Stimulated activated naive CD8-positive, alpha-beta T cell treated with anti-CD3 and anti-CD28 coated beads, Interleukin-15, Interleukin-2, amounts not matched to agents 100 ng/mL and 50 ng/mL, for 24 hours (primary cell): Measurements from ENCODE around the gene IMP4.
"Not testable (repeated sequence)": the region's sequence is repeated elsewhere in the genome, so short reads cannot be mapped to it uniquely, and the experiment has no call there.

Experiments
- H3K27ac Mint-ChIP-seq: one replicate; pipeline ENCODE4 v1.8.0; 2021; ENCODE audit warnings: mild to moderate bottlenecking, mixed read lengths
- H3K27me3 Mint-ChIP-seq: one replicate; pipeline ENCODE4 v1.8.0; 2021; ENCODE audit warnings: mixed read lengths
- H3K36me3 Mint-ChIP-seq: one replicate; pipeline ENCODE4 v1.8.0; 2021; ENCODE audit warnings: low read depth, mixed read lengths
- H3K4me1 Mint-ChIP-seq: one replicate; pipeline ENCODE4 v1.8.0; 2021; ENCODE audit warnings: low read depth, mixed read lengths
- H3K4me3 Mint-ChIP-seq: one replicate; pipeline ENCODE4 v1.8.0; 2021; ENCODE audit warnings: mild to moderate bottlenecking, mixed read lengths
- H3K9me3 Mint-ChIP-seq: one replicate; pipeline ENCODE4 v1.8.0; 2021; ENCODE audit warnings: mixed read lengths

Gene IMP4

DNA sequence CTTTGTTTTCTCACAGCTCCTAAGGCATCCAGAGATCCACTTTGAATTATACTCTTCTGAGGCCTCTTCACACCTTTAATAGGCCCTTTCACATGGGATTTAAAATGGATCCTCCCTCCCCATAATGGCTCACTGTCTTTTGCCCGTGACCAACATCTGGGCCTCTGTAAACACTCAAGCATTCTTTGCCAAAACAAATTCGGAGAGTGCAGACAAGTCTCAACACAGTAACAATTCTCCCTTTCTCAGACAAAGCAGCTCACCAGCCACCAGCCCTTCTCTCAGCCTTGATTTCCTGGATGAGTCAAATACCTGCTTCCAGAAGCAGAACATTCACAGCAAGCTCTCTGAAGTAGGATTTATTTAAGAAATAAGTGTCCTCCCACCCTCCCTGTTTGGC lies 14.0 kb upstream of the IMP4 start:
- peaks cover 49% of the 10 kb centered on the region for H3K27me3 Mint-ChIP-seq

DNA sequence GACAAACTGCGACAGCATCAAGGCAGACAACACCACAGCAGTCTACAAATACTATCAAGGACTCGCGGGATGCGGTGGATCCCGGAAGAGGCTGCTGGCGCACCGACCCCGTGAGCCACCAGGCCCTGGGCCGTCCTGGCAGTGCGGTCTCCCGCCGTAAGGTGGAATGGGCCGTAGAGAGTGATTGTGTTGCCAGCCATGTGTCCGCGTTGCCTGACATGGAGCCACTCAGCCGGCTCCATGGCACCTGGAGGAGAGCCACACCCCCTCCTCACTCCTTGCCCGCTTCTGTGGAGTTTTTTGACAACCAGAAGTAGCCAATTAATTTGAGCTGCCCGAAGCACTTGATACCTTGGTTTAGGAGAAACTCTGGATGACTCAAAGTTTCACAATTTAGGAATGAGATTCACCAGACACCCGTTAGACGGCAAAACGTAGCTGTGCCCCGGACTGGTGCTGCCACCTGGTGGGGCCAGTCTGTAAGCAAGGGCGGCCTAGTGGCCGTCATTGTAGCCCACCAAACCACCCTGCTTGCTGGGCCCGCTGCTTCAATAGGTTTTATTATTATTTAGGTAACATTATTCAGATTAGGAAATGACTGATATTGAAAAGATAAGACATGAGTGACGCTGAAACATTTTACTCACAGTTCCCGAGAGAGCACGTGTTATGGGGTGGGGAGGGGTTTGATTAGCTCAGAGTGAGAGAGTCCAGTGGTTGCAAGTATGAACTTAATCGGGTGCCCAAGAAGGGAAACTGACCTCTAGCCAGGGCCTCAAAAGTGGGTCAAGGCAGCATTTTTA lies 10.2 kb upstream of the IMP4 start:
- Mint-ChIP-seq H3K27me3 (peaks cover 31% of the 10 kb centered on the region), H3K4me3 (peak overlapping the region; percentile 39), H3K4me1 (peaks cover 5% of the 10 kb centered on the region), H3K9me3 (no peaks in the 10 kb centered on the region), H3K36me3 (no peaks in the 10 kb centered on the region), H3K27ac (no peak overlapping the region)

More for the DNA sequence above, 14.0 kb upstream of the IMP4 start:
- H3K4me1 Mint-ChIP-seq: peaks cover 5% of the 10 kb centered on the region
- H3K36me3 Mint-ChIP-seq: no peaks in the 10 kb centered on the region
- no peak overlapping the region for H3K4me3 Mint-ChIP-seq
- H3K9me3 Mint-ChIP-seq: no peaks in the 10 kb centered on the region
- H3K27ac Mint-ChIP-seq: no peak overlapping the region

DNA sequence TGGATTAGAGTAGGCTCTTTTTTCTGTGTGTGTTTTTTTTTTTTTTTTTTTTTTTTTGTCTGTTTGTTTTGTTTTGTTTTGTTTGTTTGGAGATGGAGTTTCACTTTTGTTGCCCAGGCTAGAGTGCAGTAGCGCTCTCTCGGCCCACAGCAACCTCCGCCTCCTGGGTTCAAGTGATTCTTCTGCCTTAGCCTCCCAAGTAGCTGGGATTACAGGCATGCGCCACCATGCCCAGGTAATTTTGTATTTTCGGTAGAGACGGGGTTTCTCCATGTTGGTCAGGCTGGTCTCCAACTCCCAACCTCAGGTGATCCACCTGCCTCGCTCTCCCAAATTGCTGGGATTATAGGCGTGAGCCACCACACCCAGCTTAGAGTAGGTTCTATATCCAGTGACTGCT lies 9.4 kb upstream of the IMP4 start:
- not testable (repeated sequence) for H3K4me3 Mint-ChIP-seq, H3K27ac Mint-ChIP-seq, H3K9me3 Mint-ChIP-seq, H3K4me1 Mint-ChIP-seq, H3K36me3 Mint-ChIP-seq
- peaks cover 31% of the 10 kb centered on the region for H3K27me3 Mint-ChIP-seq

DNA sequence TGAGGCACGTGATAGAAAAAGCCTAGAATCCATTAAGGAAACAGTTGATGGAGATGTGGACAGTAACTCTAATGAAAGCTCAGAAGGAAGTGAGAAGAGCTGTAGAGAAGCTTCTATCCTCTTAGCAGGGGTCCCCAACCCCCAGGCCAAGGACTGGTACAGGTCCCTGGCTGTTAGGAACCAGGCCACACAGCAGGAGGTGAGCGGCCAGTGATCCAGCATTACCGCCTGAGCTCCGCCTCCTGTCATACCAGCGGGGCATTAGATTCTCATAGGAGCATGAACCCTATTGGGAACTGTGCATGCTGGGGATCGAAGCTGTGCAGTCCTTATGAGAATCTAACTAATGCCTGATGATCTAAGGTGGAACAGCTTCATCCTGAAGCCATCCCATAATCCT lies 8.7 kb upstream of the IMP4 start:
- peaks cover 9% of the 10 kb centered on the region for H3K4me1 Mint-ChIP-seq
- no peaks in the 10 kb centered on the region for H3K9me3 Mint-ChIP-seq
- peaks cover 25% of the 10 kb centered on the region for H3K27me3 Mint-ChIP-seq
- H3K27ac Mint-ChIP-seq: no peak overlapping the region
- peaks cover 13% of the 10 kb centered on the region for H3K36me3 Mint-ChIP-seq
- H3K4me3 Mint-ChIP-seq: no peak overlapping the region

DNA sequence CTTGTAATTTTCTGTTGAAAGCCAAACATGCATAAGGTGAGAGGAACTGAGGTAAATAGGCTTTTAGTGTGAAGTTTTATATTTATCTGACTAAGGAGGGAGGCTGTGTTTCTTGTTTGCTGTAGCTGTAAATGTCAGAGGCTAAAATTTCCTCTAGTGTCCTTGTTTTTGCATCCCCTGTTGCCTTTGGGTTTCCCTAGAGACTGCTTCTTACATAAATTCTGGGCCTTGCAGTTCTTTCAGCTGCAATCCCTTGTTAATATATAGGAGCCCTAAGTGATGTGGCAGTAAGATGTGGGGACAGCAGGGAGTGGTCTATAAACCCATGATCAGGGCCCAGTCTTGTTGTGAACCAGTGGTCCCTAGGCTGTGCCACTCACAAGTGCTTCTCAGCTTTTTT lies 7.5 kb upstream of the IMP4 start:
- Mint-ChIP-seq H3K27ac (no peak overlapping the region), H3K27me3 (peaks cover 22% of the 10 kb centered on the region), H3K36me3 (peaks cover 22% of the 10 kb centered on the region), H3K4me3 (no peak overlapping the region), H3K4me1 (peaks cover 11% of the 10 kb centered on the region), H3K9me3 (no peaks in the 10 kb centered on the region)

DNA sequence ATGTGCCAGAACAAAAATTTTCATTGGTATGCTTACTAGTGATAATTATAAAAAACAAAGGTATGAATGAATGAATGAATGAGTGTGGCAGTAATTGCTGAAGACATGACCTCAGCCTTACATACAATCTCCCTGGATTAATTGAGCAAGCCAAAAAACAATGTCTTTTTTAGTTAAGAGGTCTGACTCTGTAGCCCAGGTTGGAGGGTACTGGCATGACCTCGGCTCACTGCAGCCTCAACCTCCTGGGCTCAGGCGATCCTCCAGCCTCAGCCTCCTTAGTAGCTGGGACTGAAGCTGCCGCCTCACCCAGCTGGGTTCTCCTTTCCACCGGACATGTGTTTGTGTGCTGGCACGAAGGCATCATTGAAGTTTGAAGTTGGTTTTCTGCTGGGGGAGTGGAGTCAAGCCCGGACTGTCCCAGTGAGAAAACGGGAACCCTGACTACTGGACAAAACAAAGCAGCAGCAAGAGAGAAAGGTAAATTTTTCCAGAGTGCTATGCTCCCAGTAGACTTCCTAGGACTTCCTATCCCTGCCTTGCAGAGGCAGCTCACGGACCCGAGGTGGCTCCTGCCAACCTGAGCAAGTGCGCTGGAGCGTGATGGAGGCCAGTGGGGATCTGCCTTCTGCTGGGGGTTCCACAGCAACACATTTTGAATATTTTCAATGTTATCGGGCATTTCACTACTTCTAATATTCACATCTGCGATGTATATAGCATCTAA lies 6.4 kb upstream of the IMP4 start:
- H3K4me1 Mint-ChIP-seq: peaks cover 20% of the 10 kb centered on the region
- H3K4me3 Mint-ChIP-seq: no peak overlapping the region
- no peak overlapping the region for H3K27ac Mint-ChIP-seq
- peaks cover 13% of the 10 kb centered on the region for H3K27me3 Mint-ChIP-seq
- H3K9me3 Mint-ChIP-seq: no peaks in the 10 kb centered on the region
- H3K36me3 Mint-ChIP-seq: peaks cover 26% of the 10 kb centered on the region

DNA sequence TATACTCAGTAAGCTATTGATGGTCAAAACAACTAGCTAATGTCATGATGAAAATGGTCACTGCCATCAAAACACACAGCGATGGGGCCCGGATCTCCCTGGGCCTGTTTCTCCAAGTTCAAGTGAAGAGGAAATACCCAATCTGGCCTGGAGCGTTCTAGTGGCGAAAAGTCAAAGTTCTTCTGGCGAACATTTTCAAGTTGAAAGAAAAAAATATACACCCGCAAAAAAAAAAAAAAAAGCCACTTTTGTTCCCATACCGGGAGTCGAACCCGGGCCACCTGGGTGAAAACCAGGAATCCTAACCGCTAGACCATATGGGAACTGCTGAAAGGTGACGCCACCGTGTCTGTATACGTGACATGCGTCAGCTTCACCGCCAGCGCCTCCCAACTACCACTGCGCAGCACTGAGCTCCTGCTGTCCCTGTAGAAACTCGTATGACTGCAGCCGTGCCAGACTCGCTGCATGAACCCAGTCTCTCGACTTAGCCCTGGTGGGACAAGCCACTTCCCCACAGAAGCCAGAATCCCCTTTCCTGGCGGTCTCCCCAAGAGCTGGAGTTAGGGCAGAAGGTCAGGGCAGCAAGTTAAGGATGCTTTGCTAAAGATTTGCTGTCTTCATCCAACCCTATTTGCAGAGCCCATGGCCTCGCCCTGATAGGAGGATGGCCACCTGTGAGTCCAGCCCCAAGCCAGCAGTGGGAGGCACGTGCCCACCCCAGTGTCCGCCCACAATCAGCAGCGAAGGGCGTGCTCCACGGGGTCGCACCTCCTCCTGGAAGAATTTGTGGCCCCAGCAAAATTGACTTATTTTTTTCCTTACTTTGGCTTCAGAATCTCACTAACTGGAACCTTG lies 5.6 kb upstream of the IMP4 start:
- H3K4me3 Mint-ChIP-seq: no peak overlapping the region

DNA sequence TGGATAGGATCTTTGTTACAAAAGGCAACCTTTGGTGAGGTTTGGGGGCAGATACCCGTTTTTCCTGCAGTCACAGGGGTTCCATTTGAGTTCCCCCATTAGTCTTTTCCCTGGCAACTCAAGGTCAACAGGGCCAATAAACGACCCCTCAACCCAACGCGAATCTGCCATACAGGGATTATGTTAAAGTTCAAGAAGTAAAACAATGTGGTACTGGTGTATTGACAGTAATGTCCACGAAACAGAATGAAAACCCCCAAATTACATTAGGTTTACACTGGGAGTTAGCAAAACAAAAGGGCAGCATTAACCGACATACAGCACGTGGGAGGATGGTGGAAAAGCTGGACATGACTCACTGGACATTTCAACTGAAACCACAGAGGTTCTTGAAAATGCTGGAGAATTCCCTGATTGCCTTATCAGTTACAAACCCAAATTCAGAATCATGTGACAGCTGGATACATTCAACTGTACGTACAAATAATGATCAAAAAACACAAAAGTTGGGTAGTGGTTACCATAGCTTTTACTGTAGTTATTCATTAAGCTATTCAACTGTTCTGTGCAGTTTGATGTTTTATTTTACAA lies 4.9 kb upstream of the IMP4 start:
- Mint-ChIP-seq H3K36me3 (peaks cover 26% of the 10 kb centered on the region), H3K4me3 (no peak overlapping the region), H3K4me1 (peaks cover 20% of the 10 kb centered on the region), H3K27ac (no peak overlapping the region), H3K9me3 (no peaks in the 10 kb centered on the region), H3K27me3 (peaks cover 3% of the 10 kb centered on the region)

More for the DNA sequence above, 5.6 kb upstream of the IMP4 start:
- Mint-ChIP-seq H3K27me3 (peaks cover 9% of the 10 kb centered on the region), H3K9me3 (no peaks in the 10 kb centered on the region), H3K36me3 (peaks cover 26% of the 10 kb centered on the region), H3K4me1 (peaks cover 26% of the 10 kb centered on the region), H3K27ac (peak overlapping the region; percentile 55)

DNA sequence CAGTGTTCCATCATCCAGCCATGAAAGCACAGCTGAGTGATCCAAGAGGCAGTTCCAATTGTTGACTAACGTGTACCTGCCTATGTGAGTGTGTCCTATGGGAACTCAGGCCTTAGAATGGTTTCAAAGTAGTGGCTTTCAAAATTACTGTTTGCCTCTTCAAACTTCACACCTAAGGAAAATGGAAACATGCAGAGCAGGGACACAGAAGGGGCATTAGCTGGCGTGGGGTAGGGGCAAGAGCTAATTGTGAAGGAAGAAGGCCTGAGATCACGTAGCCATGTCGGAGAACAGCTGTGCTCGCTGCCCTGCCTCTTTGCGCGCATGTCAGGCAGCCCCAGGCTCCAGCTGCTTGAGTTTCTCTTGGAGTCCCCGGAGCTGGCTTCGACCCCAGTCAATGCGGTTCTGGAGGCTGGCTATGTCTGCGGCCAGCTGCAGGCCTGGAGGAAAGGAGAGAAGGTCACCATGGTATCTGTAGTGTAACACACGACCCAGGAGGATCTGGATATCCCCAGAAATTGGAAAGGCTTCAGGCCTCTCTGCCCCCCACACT lies 3.8 kb upstream of the IMP4 start:
- Mint-ChIP-seq H3K27ac (no peak overlapping the region), H3K27me3 (peaks cover under 1% of the 10 kb centered on the region), H3K4me1 (peaks cover 23% of the 10 kb centered on the region), H3K4me3 (no peak overlapping the region), H3K36me3 (peaks cover 26% of the 10 kb centered on the region), H3K9me3 (no peaks in the 10 kb centered on the region)

DNA sequence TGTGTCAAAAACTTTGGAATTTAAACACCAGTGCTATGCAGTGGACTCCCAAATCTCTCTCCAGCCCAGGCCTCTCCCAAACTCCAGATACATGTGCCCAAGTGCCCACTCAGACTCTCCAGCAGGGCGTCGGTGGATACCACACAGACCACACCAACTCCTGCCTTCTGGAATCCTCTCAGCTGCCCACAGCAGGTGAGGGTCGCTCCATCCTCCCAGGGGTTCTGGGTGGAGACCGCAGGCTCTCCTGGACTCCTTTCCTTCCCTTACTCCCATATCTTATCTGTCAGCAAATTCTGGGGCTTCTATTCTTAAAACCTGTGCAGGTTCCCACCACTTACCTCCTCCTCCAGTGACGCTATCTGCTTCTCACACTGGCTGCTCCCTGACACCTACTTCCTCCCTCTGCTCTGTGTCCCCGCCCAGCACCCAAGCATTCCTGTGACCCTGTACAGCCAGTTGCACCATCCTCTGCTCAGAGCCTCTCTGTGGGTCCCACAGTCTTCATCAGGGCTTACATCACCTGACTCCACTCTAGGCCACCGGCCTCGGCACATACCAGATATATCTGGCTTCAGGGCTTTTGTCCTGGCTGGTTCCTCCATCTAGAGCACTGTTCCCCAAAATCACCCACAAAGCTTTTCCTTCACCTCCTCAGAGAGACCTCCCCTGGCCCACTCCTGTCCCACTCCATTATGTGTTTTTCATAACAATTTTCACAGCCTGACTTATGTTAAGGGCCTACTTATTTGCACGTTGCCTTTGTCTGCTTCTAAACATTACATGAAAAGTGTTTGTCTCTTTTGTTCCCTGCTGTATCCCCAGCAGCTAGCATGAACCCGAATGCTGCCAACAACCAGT lies 2.6 kb upstream of the IMP4 start:
- Mint-ChIP-seq H3K4me3 (peak overlapping the region; percentile 28), H3K27ac (peak overlapping the region; percentile 11), H3K4me1 (peaks cover 31% of the 10 kb centered on the region), H3K27me3 (no peaks in the 10 kb centered on the region), H3K9me3 (no peaks in the 10 kb centered on the region), H3K36me3 (peaks cover 36% of the 10 kb centered on the region)

DNA sequence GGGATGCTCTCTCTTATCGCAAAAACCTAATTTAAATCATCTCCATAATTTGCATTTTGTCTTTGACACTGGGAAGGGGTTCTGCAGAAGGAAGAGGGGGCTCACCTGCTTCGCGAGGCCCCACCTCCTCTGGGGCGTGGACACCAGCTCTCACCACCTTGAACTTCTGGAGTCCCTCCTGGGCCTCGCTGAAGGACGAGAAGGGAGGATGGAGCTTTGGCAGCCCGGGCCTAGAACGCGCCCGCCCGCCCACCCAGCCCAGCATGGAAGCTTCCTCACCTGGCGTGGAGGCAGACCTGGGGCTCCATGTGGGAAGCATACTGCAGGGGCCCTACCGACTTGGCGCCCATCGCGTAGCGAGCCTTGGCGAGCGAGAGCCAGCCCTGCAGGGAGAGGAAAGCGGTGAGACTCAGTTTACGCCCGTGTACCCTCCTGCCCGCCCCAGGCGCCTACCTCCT lies 1.1 kb upstream of the IMP4 start:
- Mint-ChIP-seq H3K27ac (peak overlapping the region; percentile 96), H3K4me1 (peaks cover 35% of the 10 kb centered on the region), H3K27me3 (no peaks in the 10 kb centered on the region), H3K9me3 (no peaks in the 10 kb centered on the region), H3K4me3 (peak overlapping the region; percentile 96), H3K36me3 (peaks cover 50% of the 10 kb centered on the region)

DNA sequence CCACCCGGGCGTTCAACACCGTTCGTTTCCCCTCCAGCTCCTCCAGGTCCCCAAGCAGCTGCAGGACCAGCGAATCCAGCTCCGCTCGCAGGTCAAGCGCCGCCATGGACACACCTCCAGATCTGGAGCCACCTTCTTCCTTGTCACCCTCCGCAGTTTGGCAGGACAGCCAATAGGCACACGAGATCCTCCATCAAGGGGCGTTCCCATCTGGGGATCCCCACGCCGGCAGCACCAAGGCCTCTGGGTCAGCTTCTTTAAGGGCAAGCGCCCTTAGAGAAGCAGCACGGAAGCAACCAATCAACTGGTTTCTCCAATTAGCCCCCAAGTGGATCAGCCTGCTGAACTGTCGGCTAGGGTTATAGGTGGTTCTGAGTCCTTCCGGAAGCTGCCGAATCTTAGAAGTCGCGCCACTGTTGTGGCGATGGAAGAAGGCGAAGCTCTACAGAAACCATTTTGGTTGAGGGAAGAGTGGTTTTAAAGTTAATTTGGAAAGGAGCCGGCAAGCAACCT lies 621 bp upstream of the IMP4 start:
- peaks cover 38% of the 10 kb centered on the region for H3K4me1 Mint-ChIP-seq
- no peaks in the 10 kb centered on the region for H3K27me3 Mint-ChIP-seq
- H3K36me3 Mint-ChIP-seq: peaks cover 55% of the 10 kb centered on the region
- peak overlapping the region; percentile 96 for H3K27ac Mint-ChIP-seq
- no peaks in the 10 kb centered on the region for H3K9me3 Mint-ChIP-seq
- peak overlapping the region; percentile 96 for H3K4me3 Mint-ChIP-seq

DNA sequence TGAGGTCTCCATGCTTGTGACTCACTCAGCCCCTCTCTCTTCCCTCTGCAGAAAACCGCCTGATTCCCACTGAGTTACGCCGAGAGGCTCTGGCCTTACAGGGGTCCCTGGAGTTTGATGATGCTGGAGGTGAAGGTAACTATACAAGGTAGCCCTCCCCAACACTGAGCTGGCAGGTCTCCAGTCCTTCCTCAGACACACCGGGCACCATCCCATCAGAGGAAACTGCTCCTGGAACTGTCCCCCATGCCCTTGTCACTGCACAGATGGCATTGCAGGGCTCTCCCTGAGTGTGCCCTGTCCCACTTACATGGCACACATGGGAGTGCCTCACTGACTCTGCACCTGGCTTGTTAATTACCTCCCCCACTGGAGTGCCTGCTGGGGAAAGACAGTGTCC lies 1.9 kb downstream of the IMP4 start:
- Mint-ChIP-seq H3K4me1 (peaks cover 55% of the 10 kb centered on the region), H3K36me3 (peaks cover 62% of the 10 kb centered on the region)

More for the DNA sequence above, 1.9 kb downstream of the IMP4 start:
- Mint-ChIP-seq H3K27me3 (no peaks in the 10 kb centered on the region), H3K4me3 (peak overlapping the region; percentile 96), H3K27ac (no peak overlapping the region), H3K9me3 (no peaks in the 10 kb centered on the region)
